HEK293 (cell line): Measurements from ENCODE around the gene TRPC4AP.

ENCODE experiments used
- CTCF ChIA-PET: fragments of 350-600 bp; formaldehyde crosslinking; extraction: SDS; loops from one replicate; lab custom pipeline; 2021; ENCODE audit warnings: antibody characterized with exemption; lab: Yijun Ruan, JAX
- POLR2A ChIA-PET: fragments of 300-600 bp; formaldehyde crosslinking; extraction: SDS; loops from one replicate; lab custom pipeline; 2020; ENCODE audit warnings: antibody characterized with exemption, inconsistent platforms; lab: Yijun Ruan, JAX
- H3K27ac ChIP-seq: fragments of 200-500 bp; sonication (Bioruptor generic); 2 replicates; pipeline ENCODE4 v1.5.1; 2014; ENCODE audit warnings: low read depth, low read length, control low read depth, inconsistent platforms; ENCODE audit errors: extremely low read depth
- H3K36me3 ChIP-seq, 2 experiments: fragments of 200-500 bp in 1 of 2; sonication (Bioruptor generic) in 1 of 2; 1 replicate in 1 of 2; 2 replicates in 1 of 2; pipeline ENCODE4 v1.5.1; 2014 to 2017; ENCODE audit warnings: inconsistent platforms in 2 of 2, low read length in 2 of 2; ENCODE audit not compliant: control insufficient read depth in 2 of 2, insufficient read depth in 1 of 2
- H3K4me1 ChIP-seq: fragments of 200-500 bp; sonication (Bioruptor generic); 2 replicates; pipeline ENCODE4 v1.5.1; 2014; ENCODE audit warnings: mild to moderate bottlenecking, low read length, inconsistent platforms; ENCODE audit not compliant: control insufficient read depth, insufficient read depth
- H3K4me3 ChIP-seq: 2 replicates; pipeline ENCODE4 v1.5.1; 2011; ENCODE audit warnings: low read depth, mild to moderate bottlenecking, control low read depth, low read length, moderate library complexity
- H3K9me3 ChIP-seq: fragments of 200-500 bp; sonication (Bioruptor generic); 2 replicates; pipeline ENCODE4 v1.5.1; 2014; ENCODE audit warnings: low read depth, low read length, inconsistent platforms; ENCODE audit not compliant: control insufficient read depth, insufficient read depth
- RBAK ChIP-seq: fragments of 450-650 bp; formaldehyde crosslinking; IDR thresholded peaks from 2 replicates; pipeline ENCODE4 v1.5.1; 2016; ENCODE audit warnings: missing biosample characterization, missing genetic modification characterization
- WT1 ChIP-seq: fragments of 450-650 bp; formaldehyde crosslinking; IDR thresholded peaks from 2 replicates; pipeline ENCODE4 v1.5.1; 2016; ENCODE audit warnings: missing biosample characterization, missing genetic modification characterization
- ZBTB44 ChIP-seq: fragments of 450-650 bp; IDR thresholded peaks from 2 replicates; pipeline ENCODE4 v1.5.1; 2018; ENCODE audit warnings: missing biosample characterization, mild to moderate bottlenecking, missing genetic modification characterization
- ZFHX2 ChIP-seq: fragments of 450-650 bp; formaldehyde crosslinking; conservative IDR thresholded peaks from 2 replicates; pipeline ENCODE4 v1.5.1; 2016; ENCODE audit warnings: missing biosample characterization, missing genetic modification characterization
- ZFP37 ChIP-seq: fragments of 450-650 bp; formaldehyde crosslinking; IDR thresholded peaks from 2 replicates; pipeline ENCODE4 v1.5.1; 2016; ENCODE audit warnings: missing biosample characterization, missing genetic modification characterization
- ZNF10 ChIP-seq: fragments of 450-650 bp; formaldehyde crosslinking; IDR thresholded peaks from 2 replicates; pipeline ENCODE4 v1.5.1; 2017; ENCODE audit warnings: missing biosample characterization, missing genetic modification characterization
- ZNF121 ChIP-seq: fragments of 450-650 bp; formaldehyde crosslinking; IDR thresholded peaks from 2 replicates; pipeline ENCODE4 v1.5.1; 2016; ENCODE audit warnings: missing biosample characterization, missing genetic modification characterization
- ZNF184 ChIP-seq: fragments of 450-650 bp; IDR thresholded peaks from 2 replicates; pipeline ENCODE4 v1.5.1; 2018; ENCODE audit warnings: missing biosample characterization, mild to moderate bottlenecking, missing genetic modification characterization
- ZNF214 ChIP-seq: fragments of 450-650 bp; formaldehyde crosslinking; IDR thresholded peaks from 2 replicates; pipeline ENCODE4 v1.5.1; 2017; ENCODE audit warnings: missing biosample characterization, mild to moderate bottlenecking, missing genetic modification characterization, borderline replicate concordance
- ZNF274 ChIP-seq, 2 experiments: fragments of 200-500 bp in 1 of 2; fragments of 450-650 bp in 1 of 2; sonication (Bioruptor generic) in 1 of 2; formaldehyde crosslinking in 1 of 2; IDR thresholded peaks; 2 replicates each; pipeline versions ENCODE4 v1.5.1 to v1.6.1; 2014 to 2016; ENCODE audit warnings: borderline replicate concordance in 1 of 2, inconsistent platforms in 1 of 2, low read length in 1 of 2, missing biosample characterization in 1 of 2, missing genetic modification characterization in 1 of 2
- ZNF280C ChIP-seq: fragments of 450-650 bp; formaldehyde crosslinking; IDR thresholded peaks from 2 replicates; pipeline ENCODE4 v1.5.1; 2016; ENCODE audit warnings: missing biosample characterization, missing genetic modification characterization
- ZNF366 ChIP-seq: fragments of 450-650 bp; formaldehyde crosslinking; conservative IDR thresholded peaks from 2 replicates; pipeline ENCODE4 v1.5.1; 2016; ENCODE audit warnings: missing biosample characterization, missing genetic modification characterization
- ZNF510 ChIP-seq: fragments of 450-650 bp; formaldehyde crosslinking; IDR thresholded peaks from 2 replicates; pipeline ENCODE4 v1.5.1; 2018; ENCODE audit warnings: mild to moderate bottlenecking, missing genetic modification characterization, missing biosample characterization; ENCODE audit not compliant: insufficient replicate concordance
- ZNF596 ChIP-seq: fragments of 450-650 bp; IDR thresholded peaks from 2 replicates; pipeline ENCODE4 v1.5.0; 2018; ENCODE audit warnings: missing biosample characterization, mild to moderate bottlenecking, missing genetic modification characterization, moderate library complexity
- ZNF701 ChIP-seq: fragments of 450-650 bp; formaldehyde crosslinking; IDR thresholded peaks from 2 replicates; pipeline ENCODE4 v1.5.1; 2016; ENCODE audit warnings: missing biosample characterization, missing genetic modification characterization
- ZNF791 ChIP-seq: fragments of 450-650 bp; formaldehyde crosslinking; IDR thresholded peaks from 2 replicates; pipeline ENCODE4 v1.5.1; 2016; ENCODE audit warnings: missing biosample characterization, missing genetic modification characterization
- TF ChIP-seq, protein P1 (sequence below): fragments of 450-650 bp; formaldehyde crosslinking; IDR thresholded peaks from 2 replicates; pipeline ENCODE4 v1.5.1; 2017; ENCODE audit warnings: missing biosample characterization, missing genetic modification characterization
- TF ChIP-seq, protein P2 (sequence below): fragments of 450-650 bp; formaldehyde crosslinking; IDR thresholded peaks from 2 replicates; pipeline ENCODE4 v1.5.1; 2016; ENCODE audit warnings: missing biosample characterization, missing genetic modification characterization
- TF ChIP-seq, protein P3 (sequence below): fragments of 450-650 bp; formaldehyde crosslinking; IDR thresholded peaks from 2 replicates; pipeline ENCODE4 v1.5.1; 2016; ENCODE audit warnings: missing biosample characterization, missing genetic modification characterization

The TRPC4AP gene

GRCh38 chr20:34989670-34990069 lies 102.9 kb downstream of the TRPC4AP start:
- TF ChIP-seq ZNF184 (tag by site-specific recombination) (no peak), ZNF791 (tag by site-specific recombination) (no peak), WT1 (tag by site-specific recombination) (no peak), ZNF366 (tag by site-specific recombination) (no peak), ZNF510 (tag by site-specific recombination) (no peak), RBAK (no peak), ZNF701 (tag by site-specific recombination) (no peak)
- TF ChIP-seq, protein P1, sequence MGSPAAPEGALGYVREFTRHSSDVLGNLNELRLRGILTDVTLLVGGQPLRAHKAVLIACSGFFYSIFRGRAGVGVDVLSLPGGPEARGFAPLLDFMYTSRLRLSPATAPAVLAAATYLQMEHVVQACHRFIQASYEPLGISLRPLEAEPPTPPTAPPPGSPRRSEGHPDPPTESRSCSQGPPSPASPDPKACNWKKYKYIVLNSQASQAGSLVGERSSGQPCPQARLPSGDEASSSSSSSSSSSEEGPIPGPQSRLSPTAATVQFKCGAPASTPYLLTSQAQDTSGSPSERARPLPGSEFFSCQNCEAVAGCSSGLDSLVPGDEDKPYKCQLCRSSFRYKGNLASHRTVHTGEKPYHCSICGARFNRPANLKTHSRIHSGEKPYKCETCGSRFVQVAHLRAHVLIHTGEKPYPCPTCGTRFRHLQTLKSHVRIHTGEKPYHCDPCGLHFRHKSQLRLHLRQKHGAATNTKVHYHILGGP (tag by site-specific recombination) = no peak
- TF ChIP-seq, protein P2, sequence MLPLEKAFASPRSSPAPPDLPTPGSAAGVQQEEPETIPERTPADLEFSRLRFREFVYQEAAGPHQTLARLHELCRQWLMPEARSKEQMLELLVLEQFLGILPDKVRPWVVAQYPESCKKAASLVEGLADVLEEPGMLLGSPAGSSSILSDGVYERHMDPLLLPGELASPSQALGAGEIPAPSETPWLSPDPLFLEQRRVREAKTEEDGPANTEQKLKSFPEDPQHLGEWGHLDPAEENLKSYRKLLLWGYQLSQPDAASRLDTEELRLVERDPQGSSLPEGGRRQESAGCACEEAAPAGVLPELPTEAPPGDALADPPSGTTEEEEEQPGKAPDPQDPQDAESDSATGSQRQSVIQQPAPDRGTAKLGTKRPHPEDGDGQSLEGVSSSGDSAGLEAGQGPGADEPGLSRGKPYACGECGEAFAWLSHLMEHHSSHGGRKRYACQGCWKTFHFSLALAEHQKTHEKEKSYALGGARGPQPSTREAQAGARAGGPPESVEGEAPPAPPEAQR = no peak
- ChIA-PET CTCF (interaction anchor here (0.8 to 1.1 kb wide), 3 partner anchors 106 to 116 kb away, joined by 3 to 4 read pairs (median 4); no protein-coding TSS in a partner anchor), POLR2A (no interaction called here)
- no peak overlapping the region for H3K4me3 ChIP-seq
- no peaks in the 10 kb centered on the region for H3K9me3 ChIP-seq
- peaks cover 0 to 20% of the 10 kb centered on the region in 2 experiments; a peak in 1 of 3 replicates for H3K36me3 ChIP-seq
- H3K27ac ChIP-seq = no peak overlapping the region
- no peaks in the 10 kb centered on the region for H3K4me1 ChIP-seq

GRCh38 chr20:34989118-34989517 lies 103.5 kb downstream of the TRPC4AP start:
- H3K4me1 ChIP-seq = no peaks in the 10 kb centered on the region
- ChIA-PET POLR2A (interaction anchor here (0.7 kb wide), 1 partner anchor 281 kb away, joined by 4 read pairs; no protein-coding TSS in a partner anchor), CTCF (interaction anchor here (0.8 to 1.1 kb wide), 3 partner anchors 107 to 116 kb away, joined by 3 to 4 read pairs (median 4); no protein-coding TSS in a partner anchor)
- H3K4me3 ChIP-seq = no peak overlapping the region
- TF ChIP-seq, protein P3, sequence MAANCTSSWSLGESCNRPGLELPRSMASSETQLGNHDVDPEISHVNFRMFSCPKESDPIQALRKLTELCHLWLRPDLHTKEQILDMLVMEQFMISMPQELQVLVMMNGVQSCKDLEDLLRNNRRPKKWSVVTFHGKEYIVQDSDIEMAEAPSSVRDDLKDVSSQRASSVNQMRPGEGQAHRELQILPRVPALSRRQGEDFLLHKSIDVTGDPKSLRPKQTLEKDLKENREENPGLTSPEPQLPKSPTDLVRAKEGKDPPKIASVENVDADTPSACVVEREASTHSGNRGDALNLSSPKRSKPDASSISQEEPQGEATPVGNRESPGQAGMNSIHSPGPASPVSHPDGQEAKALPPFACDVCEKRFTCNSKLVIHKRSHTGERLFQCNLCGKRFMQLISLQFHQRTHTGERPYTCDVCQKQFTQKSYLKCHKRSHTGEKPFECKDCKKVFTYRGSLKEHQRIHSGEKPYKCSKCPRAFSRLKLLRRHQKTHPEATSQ (tag by site-specific recombination) = no peak
- H3K27ac ChIP-seq = no peak overlapping the region
- H3K36me3 ChIP-seq = peaks cover 0 to 14% of the 10 kb centered on the region in 2 experiments; a peak in 1 of 3 replicates
- no peaks in the 10 kb centered on the region for H3K9me3 ChIP-seq

DNA sequence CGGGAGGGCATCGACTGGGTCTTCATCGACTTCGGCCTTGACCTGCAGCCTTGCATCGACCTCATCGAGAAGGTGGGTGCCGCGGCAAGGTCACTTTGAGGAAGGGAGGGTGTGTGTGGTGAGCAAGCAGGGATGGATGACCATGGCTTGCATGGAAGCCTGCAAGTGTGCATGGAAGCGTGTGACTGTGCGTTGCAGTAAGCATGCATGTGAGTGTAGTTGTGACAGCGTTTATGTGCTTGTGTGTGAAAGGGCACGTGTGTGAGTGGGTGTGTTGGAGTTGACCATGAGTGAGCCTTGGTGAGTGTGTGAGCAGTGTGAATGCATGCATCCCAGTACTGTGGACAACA lies 104.4 kb downstream of the TRPC4AP start:
- POLR2A ChIA-PET = interaction anchor here (0.7 kb wide), 1 partner anchor 107 kb away, joined by 3 read pairs; no protein-coding TSS in a partner anchor
- CTCF ChIA-PET = no interaction called here

More for the DNA sequence above, 104.4 kb downstream of the TRPC4AP start:
- Histone ChIP-seq H3K4me3 (no peak overlapping the region), H3K36me3 (peaks cover 0 to 5% of the 10 kb centered on the region in 2 experiments; a peak in 1 of 3 replicates), H3K4me1 (no peaks in the 10 kb centered on the region), H3K27ac (no peak overlapping the region), H3K9me3 (no peaks in the 10 kb centered on the region)
- TF ChIP-seq ZNF280C (tag by site-specific recombination) = no peak
- no peak for TF ChIP-seq ZFP37 (tag by site-specific recombination)
- TF ChIP-seq ZNF274 (IDR thresholded peaks at IDR 0.05; ENCODE audit: low read length) = no peak
- no peak for TF ChIP-seq ZNF274 (tag by site-specific recombination; IDR thresholded peaks at IDR 0.05; ENCODE audit: borderline replicate concordance)
- 0 out of 2 replicates have a peak, but pooled peaks have one; percentile 14 for TF ChIP-seq ZBTB44 (tag by site-specific recombination)
- no peak for TF ChIP-seq ZNF121 (tag by site-specific recombination)
- 0 out of 2 replicates have a peak, but pooled peaks have one; percentile 21 for TF ChIP-seq ZFHX2 (tag by site-specific recombination)
- TF ChIP-seq WT1 (tag by site-specific recombination) = no peak
- TF ChIP-seq ZNF214 = no peak
- no peak for TF ChIP-seq ZNF596 (tag by site-specific recombination)
- no peak for TF ChIP-seq ZNF10 (tag by site-specific recombination)
